Neuronal stem cell (in vitro differentiated cells): Measurements from ENCODE around the gene SPOCK3.

ENCODE experiments used
- DNase-seq: peaks from one replicate; pipeline ENCODE4 v3.0.0-alpha.2; 2013; ENCODE audit warnings: low spot score
- H2AFZ ChIP-seq: one replicate; pipeline ENCODE4 v1.6.1; 2013; ENCODE audit warnings: mild to moderate bottlenecking, low read length, inconsistent platforms
- H2AK5ac ChIP-seq: 2 replicates; pipeline ENCODE4 v1.6.1; 2013; ENCODE audit warnings: low read depth, mild to moderate bottlenecking, inconsistent platforms, low read length, moderate library complexity, mixed read lengths
- H2BK120ac ChIP-seq: 2 replicates; pipeline ENCODE4 v1.6.1; 2013; ENCODE audit warnings: low read depth, mild to moderate bottlenecking, inconsistent platforms, low read length, moderate library complexity, mixed read lengths
- H2BK12ac ChIP-seq: one replicate; pipeline ENCODE4 v1.6.1; 2013; ENCODE audit warnings: low read length, inconsistent platforms
- H2BK15ac ChIP-seq: 2 replicates; pipeline ENCODE4 v1.6.1; 2013; ENCODE audit warnings: mild to moderate bottlenecking, low read length, inconsistent platforms, mixed read lengths
- H2BK5ac ChIP-seq: one replicate; pipeline ENCODE4 v1.6.1; 2013; ENCODE audit warnings: inconsistent platforms, mild to moderate bottlenecking, low read length, moderate library complexity
- H3K14ac ChIP-seq: one replicate; pipeline ENCODE4 v1.6.1; 2013; ENCODE audit warnings: low read length, inconsistent platforms
- H3K18ac ChIP-seq: 2 replicates; pipeline ENCODE4 v1.6.1; 2013; ENCODE audit warnings: low read length, inconsistent platforms
- H3K23ac ChIP-seq: 2 replicates; pipeline ENCODE4 v1.6.1; 2013; ENCODE audit warnings: low read depth, mild to moderate bottlenecking, mixed read lengths, low read length, inconsistent platforms; ENCODE audit not compliant: poor library complexity
- H3K27ac ChIP-seq: replicated peaks from 3 replicates; pipeline ENCODE4 v1.5.1; 2013; ENCODE audit warnings: low read length, inconsistent platforms
- H3K27me3 ChIP-seq, 3 experiments: 2 replicates each; pipeline ENCODE4 v1.6.1; 2013; ENCODE audit warnings: low read length in 3 of 3, mild to moderate bottlenecking in 2 of 3, inconsistent platforms in 1 of 3, low read depth in 1 of 3, mixed read lengths in 1 of 3, moderate library complexity in 1 of 3; ENCODE audit not compliant: control insufficient read depth in 3 of 3, insufficient read depth in 3 of 3
- H3K36me3 ChIP-seq, 2 donors: replicated peaks in 1 of 2; 2 replicates each; pipeline ENCODE4 v1.6.1; 2013; ENCODE audit warnings: low read length in 2 of 2; ENCODE audit not compliant: control insufficient read depth in 2 of 2, insufficient read depth in 2 of 2
- H3K4ac ChIP-seq: 2 replicates; pipeline ENCODE4 v1.6.1; 2013; ENCODE audit warnings: inconsistent platforms, mild to moderate bottlenecking, low read length, moderate library complexity
- H3K4me1 ChIP-seq, 2 donors: 1 replicate in 1 of 2; 2 replicates in 1 of 2; pipeline ENCODE4 v1.6.1; 2013; ENCODE audit warnings: low read length in 2 of 2, low read depth in 1 of 2; ENCODE audit not compliant: control insufficient read depth in 2 of 2, insufficient read depth in 1 of 2
- H3K4me2 ChIP-seq: one replicate; pipeline ENCODE4 v1.6.1; 2013; ENCODE audit warnings: mild to moderate bottlenecking, low read length, inconsistent platforms; ENCODE audit not compliant: insufficient read depth, poor library complexity, severe bottlenecking
- H3K4me3 ChIP-seq, 2 donors: 2 replicates each; pipeline ENCODE4 v1.5.1; 2013; ENCODE audit warnings: low read length in 2 of 2, mild to moderate bottlenecking in 2 of 2, inconsistent platforms in 1 of 2, moderate library complexity in 1 of 2
- H3K79me1 ChIP-seq: one replicate; pipeline ENCODE4 v1.6.1; 2013; ENCODE audit warnings: low read depth, mild to moderate bottlenecking, inconsistent platforms, low read length, moderate library complexity
- H3K9ac ChIP-seq: one replicate; pipeline ENCODE4 v1.6.1; 2013; ENCODE audit warnings: mild to moderate bottlenecking, low read depth, low read length, inconsistent platforms; ENCODE audit not compliant: poor library complexity
- H3K9me3 ChIP-seq, 2 donors: replicated peaks in 1 of 2; 2 replicates each; pipeline versions ENCODE3 to v1.6.1; 2013; ENCODE audit warnings: low read length in 2 of 2, mild to moderate bottlenecking in 2 of 2, inconsistent platforms in 1 of 2, low read depth in 1 of 2, mixed read lengths in 1 of 2, moderate library complexity in 1 of 2; ENCODE audit not compliant: control insufficient read depth in 2 of 2, insufficient read depth in 1 of 2
- H4K8ac ChIP-seq: one replicate; pipeline ENCODE4 v1.6.1; 2013; ENCODE audit warnings: low read depth, mild to moderate bottlenecking, inconsistent platforms, low read length, moderate library complexity
- H4K91ac ChIP-seq: one replicate; pipeline ENCODE4 v1.6.1; 2013; ENCODE audit warnings: low read length, low read depth, mild to moderate bottlenecking, inconsistent platforms; ENCODE audit not compliant: poor library complexity
- WGBS, 2 donors: extraction: QIAGEN DNeasy Blood & Tissue Kit; methylation state at CpG; one replicate each; pipeline ENCODE4 v1.1.7; 2013; ENCODE audit warnings: missing lambda C conversion rate in 2 of 2, mixed read lengths in 1 of 2; ENCODE audit not compliant: insufficient read length in 2 of 2, insufficient replicate concordance in 1 of 2; ENCODE audit errors: extremely low coverage in 2 of 2; 5-methylcytosine and 5-hydroxymethylcytosine counted together

Gene SPOCK3

DNA sequence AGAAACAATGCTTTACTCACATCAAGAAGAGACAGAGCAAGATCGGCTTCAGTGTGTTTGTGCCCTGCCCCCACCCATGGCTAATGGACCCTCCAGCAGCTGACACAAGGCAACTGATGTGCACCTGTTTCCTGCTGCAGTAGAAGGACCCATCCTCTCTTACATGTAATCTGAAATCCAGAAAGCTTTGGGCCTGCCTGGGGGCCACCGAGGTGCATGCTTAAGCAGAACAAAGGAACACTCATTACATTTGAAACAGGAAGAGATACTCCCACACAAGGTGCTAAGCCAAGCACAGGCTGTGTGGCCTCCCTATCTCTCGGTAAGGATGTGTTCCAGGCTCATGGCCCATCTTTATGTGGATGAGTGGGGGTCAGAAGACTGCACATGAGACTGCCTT is 338.0 kb downstream of the SPOCK3 start:
- Histone ChIP-seq H3K9ac (no peak overlapping the region), H2BK5ac (no peak overlapping the region), H3K18ac (no peak overlapping the region), H3K23ac (no peak overlapping the region), H4K91ac (no peak overlapping the region), H2BK12ac (no peak overlapping the region), H2BK120ac (no peak overlapping the region), H3K79me1 (no peaks in the 10 kb centered on the region), H2AK5ac (no peak overlapping the region), H3K27ac (no peak overlapping the region), H3K14ac (no peak overlapping the region), H3K9me3 (no peaks in the 10 kb centered on the region), H2AFZ (no peak overlapping the region), H4K8ac (no peak overlapping the region), H3K4me1 (no peaks in the 10 kb centered on the region), H3K4me2 (no peak overlapping the region), H3K36me3 (no peaks in the 10 kb centered on the region), H2BK15ac (no peak overlapping the region), H3K4me3 (no peak overlapping the region), H3K27me3 (no peaks in the 10 kb centered on the region), H3K4ac (no peak overlapping the region)
- no CpG with 5 or more reads among the region's 3 CpGs for WGBS, 2 donors
- DNase-seq = no peak

DNA sequence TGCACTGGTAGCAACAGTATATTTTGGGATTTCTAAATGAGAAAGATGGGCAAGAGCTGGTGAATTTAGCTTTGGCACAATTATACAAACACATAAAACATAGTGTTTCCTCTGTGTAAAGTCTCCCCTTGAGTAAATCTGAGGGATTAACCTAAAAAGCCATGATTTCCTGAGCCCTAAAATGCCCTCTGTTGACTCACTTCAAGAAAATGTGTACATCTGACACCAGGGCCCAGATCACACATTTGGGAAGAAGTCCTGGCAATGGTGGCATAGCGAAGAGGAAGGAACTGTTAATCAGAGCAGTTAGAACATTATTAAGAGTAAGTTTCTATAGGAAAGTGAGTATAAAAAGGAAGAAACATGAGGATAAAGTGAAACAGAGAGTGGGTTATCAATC is 338.5 kb downstream of the SPOCK3 start:
- Histone ChIP-seq H3K4me1 (no peaks in the 10 kb centered on the region), H3K23ac (no peak overlapping the region), H3K4me2 (no peak overlapping the region), H3K9ac (no peak overlapping the region), H3K9me3 (no peaks in the 10 kb centered on the region), H2AK5ac (no peak overlapping the region), H3K4ac (no peak overlapping the region), H2BK15ac (no peak overlapping the region), H4K91ac (no peak overlapping the region), H3K27me3 (no peaks in the 10 kb centered on the region), H3K36me3 (no peaks in the 10 kb centered on the region), H3K14ac (no peak overlapping the region), H3K27ac (no peak overlapping the region), H3K4me3 (no peak overlapping the region), H2BK12ac (no peak overlapping the region), H3K18ac (no peak overlapping the region), H2AFZ (no peak overlapping the region), H2BK120ac (no peak overlapping the region), H4K8ac (no peak overlapping the region), H2BK5ac (no peak overlapping the region), H3K79me1 (no peaks in the 10 kb centered on the region)
- DNase-seq = no peak
- no CpG with 5 or more reads among the region's 1 CpG for WGBS, 2 donors

DNA sequence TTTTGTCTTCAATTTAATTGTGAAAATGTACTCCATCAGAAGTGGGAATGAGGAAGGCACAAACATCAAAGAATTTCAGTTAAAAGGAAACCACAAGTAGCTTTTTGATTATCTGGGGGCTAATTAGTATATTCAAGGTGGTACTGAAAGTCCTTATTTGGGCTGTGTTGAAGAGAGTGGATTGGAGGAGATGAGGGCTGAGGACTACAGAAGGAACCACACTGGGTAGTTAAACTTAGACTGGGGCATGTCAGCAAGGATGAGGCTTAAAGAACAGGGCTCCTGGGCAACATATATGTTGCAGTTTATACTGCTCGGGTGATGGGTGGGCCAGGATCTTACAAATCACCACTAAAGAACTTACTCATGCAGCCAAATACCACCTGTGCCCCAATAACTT is 346.8 kb downstream of the SPOCK3 start:
- H2BK12ac ChIP-seq = no peak overlapping the region
- no peak overlapping the region for H3K4me2 ChIP-seq
- H2BK15ac ChIP-seq = no peak overlapping the region
- no peak overlapping the region for H2BK5ac ChIP-seq
- H3K9ac ChIP-seq = no peak overlapping the region
- no peak overlapping the region for H3K27ac ChIP-seq
- DNase-seq = no peak
- H2BK120ac ChIP-seq = no peak overlapping the region
- H3K23ac ChIP-seq = no peak overlapping the region
- no peak overlapping the region for H3K4ac ChIP-seq
- H3K18ac ChIP-seq = no peak overlapping the region
- no peaks in the 10 kb centered on the region for H3K36me3 ChIP-seq
- no peak overlapping the region for H3K4me3 ChIP-seq
- H4K8ac ChIP-seq = no peak overlapping the region
- H3K27me3 ChIP-seq = no peaks in the 10 kb centered on the region
- no peak overlapping the region for H2AK5ac ChIP-seq
- no peak overlapping the region for H4K91ac ChIP-seq
- no peak overlapping the region for H2AFZ ChIP-seq
- H3K14ac ChIP-seq = no peak overlapping the region
- no CpG with 5 or more reads among the region's 1 CpG for WGBS, 2 donors
- H3K4me1 ChIP-seq = no peaks in the 10 kb centered on the region
- no peaks in the 10 kb centered on the region for H3K9me3 ChIP-seq
- H3K79me1 ChIP-seq = no peaks in the 10 kb centered on the region

DNA sequence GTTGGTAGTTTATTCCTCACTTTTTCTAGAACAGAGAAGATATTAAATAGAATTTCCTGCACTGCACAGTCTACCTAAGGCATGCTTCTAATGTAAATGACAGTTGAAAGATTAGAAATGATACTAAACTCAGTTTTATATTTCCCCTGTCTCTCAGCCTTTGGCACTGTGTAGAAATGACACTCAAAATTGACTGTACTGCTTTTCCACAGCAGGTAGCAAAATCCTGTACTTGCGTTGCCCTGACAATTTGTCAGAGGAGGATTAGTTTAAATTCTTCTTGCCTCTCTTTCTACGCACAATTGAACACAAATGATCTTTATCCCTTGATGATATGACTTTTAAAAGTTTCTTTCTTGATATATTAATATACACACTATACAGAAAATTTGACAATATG is 347.6 kb downstream of the SPOCK3 start:
- H3K4me1 ChIP-seq = no peaks in the 10 kb centered on the region
- H3K36me3 ChIP-seq = no peaks in the 10 kb centered on the region
- H4K8ac ChIP-seq = no peak overlapping the region
- no peak overlapping the region for H2BK5ac ChIP-seq
- no peaks in the 10 kb centered on the region for H3K9me3 ChIP-seq
- no peak overlapping the region for H4K91ac ChIP-seq
- H2BK120ac ChIP-seq = no peak overlapping the region
- no peak overlapping the region for H3K9ac ChIP-seq
- H3K4ac ChIP-seq = no peak overlapping the region
- no peaks in the 10 kb centered on the region for H3K79me1 ChIP-seq
- H2BK15ac ChIP-seq = no peak overlapping the region
- no peak overlapping the region for H3K4me3 ChIP-seq
- no peak overlapping the region for H3K14ac ChIP-seq
- no peak overlapping the region for H3K4me2 ChIP-seq
- no peak overlapping the region for H3K18ac ChIP-seq
- WGBS, 2 donors = no CpG with 5 or more reads among the region's 2 CpGs
- H3K23ac ChIP-seq = no peak overlapping the region
- no peak overlapping the region for H2BK12ac ChIP-seq
- no peak overlapping the region for H2AFZ ChIP-seq
- H3K27ac ChIP-seq = no peak overlapping the region
- H3K27me3 ChIP-seq = no peaks in the 10 kb centered on the region
- H2AK5ac ChIP-seq = no peak overlapping the region
- DNase-seq = no peak
